SK-N-DZ (cell line): ENCODE data around the gene SCD5.

ENCODE experiments used
- DNase-seq: peaks from one replicate; pipeline ENCODE4 v3.0.0-alpha.2; 2015; ENCODE audit warnings: low spot score

SCD5 gene

GRCh38 chr4:82773057-82773456 lies 25.5 kb downstream of the SCD5 start:
- DNase-seq = no peak

DNA sequence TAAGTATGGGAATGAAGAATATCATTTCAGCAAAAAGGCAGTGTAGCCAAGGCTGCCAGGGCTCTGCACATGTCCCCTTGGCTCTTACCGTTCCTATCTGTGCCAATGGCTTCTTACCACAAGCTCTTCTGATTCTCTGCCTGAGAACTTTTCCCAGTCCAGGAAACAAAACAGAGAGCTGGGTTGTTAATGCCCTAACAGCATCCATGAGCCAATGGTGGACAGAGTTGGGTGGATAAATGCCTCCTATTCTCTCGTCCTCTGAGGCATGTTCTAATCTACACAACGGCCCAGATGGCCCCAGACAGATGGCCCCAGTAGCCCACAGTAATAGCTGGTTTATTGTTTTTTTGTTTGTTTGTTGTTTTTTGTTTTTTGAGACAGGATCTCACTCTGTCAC lies 28.0 kb downstream of the SCD5 start:
- DNase-seq = no peak

GRCh38 chr4:82765134-82765533 lies 33.5 kb downstream of the SCD5 start:
- DNase-seq = no peak

- DNase-seq = no peak
Observed at GRCh38 chr4:82761229-82761628, 37.4 kb downstream of the SCD5 start.

GRCh38 chr4:82758701-82759685 lies 39.6 kb downstream of the SCD5 start:
- DNase-seq = no peak

GRCh38 chr4:82756061-82756460 lies 42.5 kb downstream of the SCD5 start:
- DNase-seq = no peak

DNA sequence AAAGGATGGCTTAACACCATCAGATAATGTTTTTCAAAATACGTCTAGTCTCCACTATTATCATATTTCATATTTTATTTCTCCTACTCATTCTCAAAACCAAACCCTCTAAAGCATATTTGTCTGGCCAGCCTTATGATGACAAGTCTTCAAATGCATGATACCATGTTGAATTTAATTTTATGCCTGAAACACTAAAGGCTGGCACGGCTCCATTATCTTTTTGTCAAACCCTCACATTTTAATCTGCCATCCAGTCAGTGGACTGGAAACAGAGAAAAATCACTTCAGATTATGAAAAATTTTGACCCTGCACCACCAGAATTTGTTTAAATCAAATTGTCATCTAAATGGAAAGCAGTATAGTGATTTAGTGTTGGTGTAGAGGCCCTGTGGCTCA lies 42.9 kb downstream of the SCD5 start:
- no peak for DNase-seq

DNA sequence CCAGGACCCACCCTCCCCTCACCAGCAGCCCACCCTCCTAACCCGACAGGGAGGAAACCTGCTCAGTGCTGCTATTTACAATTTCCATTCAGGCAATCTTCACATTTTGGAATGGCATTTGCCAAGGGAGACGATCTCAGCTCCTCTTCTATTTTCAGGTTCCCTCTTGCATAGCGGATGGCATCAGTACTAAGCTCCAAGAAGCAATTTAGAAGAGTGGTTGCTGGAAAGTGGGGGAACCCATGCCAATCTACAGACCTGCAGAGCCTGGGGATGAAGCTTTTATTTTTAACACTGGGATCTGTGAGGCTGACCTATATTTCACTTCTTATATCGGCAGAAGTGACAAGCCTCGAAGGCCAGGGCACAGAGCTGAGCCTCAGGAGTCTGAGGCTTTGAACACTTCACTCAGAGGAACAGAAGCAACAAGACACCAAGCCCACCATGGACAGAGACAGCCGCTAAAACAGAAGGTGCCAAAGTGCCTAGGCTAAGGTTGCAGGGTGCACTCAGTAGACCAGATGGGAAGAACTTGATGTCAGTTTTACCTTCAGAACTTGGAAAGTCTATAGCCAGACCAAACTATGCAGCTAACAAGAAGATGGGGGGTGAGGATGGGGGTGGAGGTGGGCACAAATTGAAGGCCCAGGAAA lies 44.0 kb downstream of the SCD5 start:
- DNase-seq = no peak

DNA sequence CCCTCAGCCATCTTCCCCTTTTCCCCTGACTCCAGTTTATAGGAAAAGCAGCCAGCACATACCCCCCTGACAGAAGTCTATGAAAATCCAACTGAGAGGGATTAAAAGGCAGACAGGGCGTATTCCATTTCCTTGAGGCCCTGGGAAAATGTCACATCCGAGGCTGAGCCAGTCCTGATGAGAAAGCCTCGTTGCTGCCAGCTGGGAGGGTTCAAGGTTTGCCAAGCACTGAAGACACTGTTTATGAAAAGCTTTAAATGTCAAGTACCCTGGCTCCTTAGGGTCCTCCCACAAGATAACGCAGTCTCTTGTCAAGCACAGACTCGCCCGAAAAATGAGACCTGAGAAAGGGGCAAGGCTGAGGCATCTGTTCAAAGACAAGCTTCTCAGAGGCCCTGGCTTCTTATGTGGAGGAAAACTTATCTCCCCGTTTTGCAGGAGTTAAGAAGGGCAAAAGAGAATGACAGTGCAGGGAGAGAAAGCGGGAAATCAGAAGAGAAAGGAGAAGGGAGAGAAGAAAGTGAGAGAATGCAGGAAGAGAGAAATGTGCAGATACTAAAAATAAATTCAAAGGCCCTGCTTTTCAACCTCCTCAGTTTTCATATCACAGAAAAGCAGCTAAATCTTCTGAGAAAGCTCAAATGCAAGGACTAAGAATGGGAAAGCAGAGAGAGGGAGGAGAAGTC lies 44.7 kb downstream of the SCD5 start:
- DNase-seq = no peak

DNA sequence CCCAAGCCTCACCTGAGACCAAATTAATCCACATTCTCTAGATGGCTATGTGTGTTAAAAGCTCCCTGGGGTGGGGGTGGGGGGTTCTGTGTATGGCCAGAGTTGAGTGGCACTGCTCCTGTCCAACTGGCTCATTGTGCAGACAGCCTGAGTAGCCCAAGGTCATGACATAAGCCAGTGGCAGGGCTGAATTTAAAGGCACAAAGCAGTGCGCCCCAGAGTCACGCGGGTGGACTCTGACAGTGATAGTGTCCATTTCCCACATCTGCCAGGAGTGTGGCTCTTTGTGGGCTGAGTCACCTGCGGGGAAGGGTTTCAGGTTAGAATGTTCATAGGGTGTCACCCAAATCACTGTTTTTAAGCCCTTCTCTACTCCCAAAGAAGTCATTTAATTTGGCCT lies 45.4 kb downstream of the SCD5 start:
- peak; percentile 42 for DNase-seq

DNA sequence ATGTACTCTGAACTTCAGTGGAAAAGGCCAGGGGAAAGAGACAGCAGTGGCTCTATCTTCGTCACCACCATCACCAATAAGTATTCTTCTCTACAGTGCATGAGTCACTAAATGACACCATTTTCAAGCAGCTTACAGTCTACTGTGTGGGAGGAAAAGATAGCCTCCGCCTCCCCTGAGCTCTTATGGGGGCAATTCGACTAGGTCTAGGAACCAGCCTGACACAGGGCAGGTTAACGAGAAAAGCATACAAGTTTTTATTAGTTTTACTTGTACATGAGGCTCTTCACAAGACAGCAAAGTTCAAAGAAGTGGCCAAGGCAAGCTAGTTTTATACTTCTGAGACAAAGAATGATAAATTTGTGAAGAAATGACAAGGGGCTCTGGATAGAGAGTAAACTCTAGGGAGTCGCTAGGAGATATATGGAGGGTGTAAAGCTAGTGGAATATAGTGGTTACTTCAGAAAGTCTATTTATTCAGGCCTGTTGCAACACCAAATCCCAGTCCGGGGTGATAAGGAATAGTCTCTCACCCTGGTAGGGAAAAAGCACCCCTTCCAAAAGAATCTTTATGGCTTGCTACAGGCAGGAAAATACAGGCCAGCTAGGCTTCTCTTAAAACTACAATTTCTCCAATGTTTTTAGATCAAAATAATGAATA lies 49.7 kb downstream of the SCD5 start:
- DNase-seq = no peak

- no peak for DNase-seq
Observed at GRCh38 chr4:82747686-82748575, 50.7 kb downstream of the SCD5 start.

DNA sequence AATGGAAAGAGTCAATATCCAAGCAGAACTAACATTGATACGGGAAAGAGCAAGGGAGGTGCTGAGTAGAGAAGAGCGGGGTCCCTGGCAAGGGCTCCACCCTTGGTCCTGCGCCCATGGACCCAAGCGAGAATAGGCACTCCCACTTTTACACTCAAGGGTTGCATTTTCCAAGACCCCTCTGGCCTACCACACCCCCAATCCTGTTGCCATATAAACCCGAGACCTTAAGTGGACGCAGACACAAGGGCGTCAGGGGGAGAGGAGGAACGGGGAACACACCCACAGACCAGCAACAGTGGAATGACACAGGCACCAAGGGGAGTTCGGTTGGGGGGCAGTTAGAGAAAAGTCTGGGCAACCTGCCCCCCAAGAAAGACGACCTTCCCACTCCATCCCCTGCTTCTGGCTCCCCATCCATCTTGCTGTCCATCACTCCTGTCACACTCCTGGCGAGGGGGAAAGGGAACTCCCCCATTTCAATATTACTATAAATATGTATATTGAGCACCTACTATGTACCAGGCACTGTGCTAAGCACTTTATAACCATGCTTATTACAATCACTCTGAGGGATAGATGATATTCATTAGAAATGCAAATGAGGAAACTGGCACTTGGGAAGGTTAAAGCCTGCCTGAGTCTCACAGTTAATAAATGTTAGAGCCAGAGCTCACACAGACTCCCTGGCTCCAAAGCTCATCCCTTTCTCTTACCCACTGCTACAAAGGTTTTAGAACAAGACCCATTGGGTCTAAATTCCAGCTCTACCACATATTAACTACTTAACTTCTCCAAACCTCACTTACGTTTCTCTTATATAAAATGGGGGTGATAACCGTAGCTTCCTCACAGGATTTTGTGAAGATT lies 51.7 kb downstream of the SCD5 start:
- DNase-seq = no peak

DNA sequence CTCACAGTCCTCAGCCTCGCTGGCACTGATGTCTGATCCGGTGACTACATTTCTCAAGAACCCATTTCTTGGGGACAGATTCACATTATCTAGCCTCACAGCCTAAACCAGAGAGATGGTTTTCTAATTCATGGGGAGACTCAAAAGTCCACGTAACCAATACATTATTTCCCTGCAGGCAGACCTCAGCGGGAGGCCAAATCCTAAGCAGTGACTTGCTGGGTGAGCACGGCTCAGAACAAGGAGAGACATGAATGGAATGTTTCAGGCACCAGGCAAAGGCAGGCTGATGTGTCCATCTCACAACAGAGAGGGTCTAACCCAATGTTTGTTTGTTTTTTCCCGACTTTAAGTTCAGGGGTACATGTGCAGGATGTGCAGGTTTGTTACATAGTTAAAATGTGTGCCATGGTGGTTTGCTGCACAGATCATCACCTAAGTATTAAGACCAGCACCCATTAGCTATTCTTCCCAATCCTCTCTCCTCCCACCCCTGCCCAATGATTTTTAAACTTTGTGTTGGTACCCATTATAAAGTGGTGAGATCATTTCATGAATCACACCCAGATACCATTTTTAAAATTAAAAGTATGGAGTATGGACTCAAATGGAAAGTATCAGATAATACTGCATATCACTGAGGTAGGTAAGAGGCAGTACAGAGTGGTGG lies 53.3 kb downstream of the SCD5 start:
- DNase-seq = no peak

GRCh38 chr4:82744284-82744968 lies 54.2 kb downstream of the SCD5 start:
- no peak for DNase-seq

GRCh38 chr4:82741188-82741587 lies 57.4 kb downstream of the SCD5 start:
- DNase-seq = no peak

GRCh38 chr4:82739287-82740190 lies 59.1 kb downstream of the SCD5 start:
- DNase-seq = peak; percentile 50

GRCh38 chr4:82737354-82737753 lies 61.2 kb downstream of the SCD5 start:
- DNase-seq = no peak
